GM21825 (cell line): ENCODE measurements around the gene PIM3.
"Not testable (repeated sequence)": the region's sequence is repeated elsewhere in the genome, so short reads cannot be mapped to it uniquely, and the experiment has no call there.

Experiments
- ATAC-seq: cut with Tn5 transposase; IDR thresholded peaks from one replicate; pipeline ENCODE4 v1.9.1; 2021; ENCODE audit warnings: mild to moderate bottlenecking, moderate library complexity; ENCODE audit not compliant: unreplicated experiment

Gene PIM3

DNA sequence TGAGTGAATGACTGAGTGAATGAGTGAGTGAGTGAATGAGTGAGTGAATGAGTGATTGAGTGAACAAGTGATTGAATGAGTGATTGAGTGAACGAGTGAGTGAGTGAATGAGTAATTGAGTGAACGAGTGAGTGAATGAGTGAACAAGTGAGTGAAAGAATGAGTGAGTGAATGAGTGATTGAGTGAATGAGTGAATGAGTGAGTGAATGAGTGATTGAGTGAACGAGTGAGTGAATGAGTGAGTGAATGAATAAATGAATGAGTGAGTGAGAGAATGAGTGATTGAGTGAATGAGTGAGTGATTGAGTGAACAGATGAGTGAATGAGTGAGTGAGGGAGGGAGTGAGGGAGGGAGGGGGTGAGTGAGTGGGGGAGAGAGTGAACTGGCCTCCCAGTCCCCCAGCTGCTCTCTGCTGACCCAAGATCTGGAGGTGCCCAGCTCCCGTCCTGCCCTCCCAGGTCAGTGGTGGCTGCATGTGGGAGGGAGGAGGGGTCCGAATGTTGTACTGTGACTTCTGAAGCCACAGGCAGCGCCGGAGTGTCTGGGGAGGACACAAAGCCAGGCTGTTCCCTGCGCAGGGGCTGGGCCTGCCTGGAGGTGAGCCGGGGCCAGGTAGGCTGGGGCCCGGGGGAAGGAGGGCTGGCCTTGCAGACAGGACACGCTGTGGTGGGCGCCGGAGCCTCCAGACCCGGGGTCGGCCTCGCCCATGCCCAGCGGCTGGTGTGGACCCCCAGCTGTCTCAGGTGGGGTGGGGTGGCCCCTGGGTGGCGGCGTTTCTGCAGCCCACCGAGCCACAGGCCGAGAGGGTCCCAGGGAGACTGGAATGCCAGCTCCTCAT is 17.8 kb upstream of the PIM3 start:
- no peak for ATAC-seq

DNA sequence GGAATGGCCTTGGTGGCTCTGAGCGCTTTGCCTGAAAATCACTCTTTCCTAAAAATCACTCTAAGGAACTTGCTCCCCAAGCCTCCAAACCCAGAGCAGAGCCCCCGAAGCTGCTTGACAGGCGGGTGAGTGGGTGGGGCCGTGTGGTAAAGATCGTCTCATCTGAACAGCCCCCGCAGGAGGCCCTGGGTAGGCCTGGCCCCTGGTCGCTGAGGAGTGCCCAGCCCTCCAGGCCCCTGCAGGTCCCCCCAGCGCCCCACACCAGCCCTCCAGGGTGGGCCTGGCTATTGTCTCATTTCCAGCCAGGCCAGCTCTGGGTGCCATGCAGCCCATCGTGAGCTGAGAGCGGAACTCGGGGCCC is 17.2 kb upstream of the PIM3 start:
- no peak for ATAC-seq

DNA sequence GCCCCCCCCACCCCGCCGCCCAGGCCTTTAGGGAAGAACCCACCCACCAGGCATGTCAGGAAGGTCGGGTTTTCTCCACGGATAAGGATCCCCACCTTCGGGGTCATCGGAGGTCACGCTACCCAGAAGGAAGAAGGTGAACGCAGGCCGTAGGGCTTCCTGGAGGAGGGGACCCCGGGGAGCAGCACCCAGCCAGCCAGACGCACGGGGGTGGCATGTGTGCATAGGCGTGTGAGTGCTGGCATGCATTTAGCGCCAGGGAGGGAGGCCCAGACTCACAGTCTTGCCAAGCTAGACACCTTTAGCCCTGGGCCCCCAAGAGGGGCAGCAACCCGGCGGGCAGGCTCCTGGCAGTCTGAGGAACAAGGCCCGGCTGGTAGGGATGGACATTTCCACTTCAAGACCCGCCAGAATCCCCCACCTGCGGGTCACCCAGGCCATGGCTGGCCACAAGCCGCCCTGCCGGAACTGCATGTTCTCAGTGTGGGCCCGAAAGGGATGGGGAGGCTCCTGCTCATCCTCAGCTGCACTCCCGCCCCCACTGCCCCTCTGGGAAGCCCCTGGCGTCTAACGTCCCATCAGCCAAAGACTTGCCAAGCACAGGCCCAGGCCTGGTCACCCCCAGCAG is 16.7 kb upstream of the PIM3 start:
- ATAC-seq, result no peak

DNA sequence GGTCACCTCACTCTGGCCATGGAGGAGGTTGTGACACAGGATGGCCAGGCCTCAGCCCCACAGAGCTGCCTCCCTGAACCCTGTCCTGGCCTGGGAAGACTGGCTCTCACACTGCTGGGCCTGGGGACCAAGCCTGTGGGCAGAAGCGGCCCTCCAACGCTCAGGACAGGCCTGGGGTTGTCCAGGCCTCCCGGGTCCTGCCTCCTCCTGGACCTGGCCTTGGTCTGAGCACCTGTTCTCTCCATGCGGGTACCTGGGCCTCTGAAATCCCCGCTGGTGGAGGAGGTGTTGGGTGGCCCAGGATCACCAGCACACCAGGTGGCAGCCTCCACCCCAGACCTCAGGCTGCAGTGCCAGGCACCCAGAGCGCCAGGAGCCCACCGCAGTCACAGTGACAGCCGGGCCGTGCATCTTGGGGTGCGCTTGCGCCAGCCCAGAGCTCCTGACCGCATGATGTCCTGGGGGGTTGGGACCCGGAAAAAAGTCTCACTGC is 16.1 kb upstream of the PIM3 start:
- ATAC-seq, result no peak

DNA sequence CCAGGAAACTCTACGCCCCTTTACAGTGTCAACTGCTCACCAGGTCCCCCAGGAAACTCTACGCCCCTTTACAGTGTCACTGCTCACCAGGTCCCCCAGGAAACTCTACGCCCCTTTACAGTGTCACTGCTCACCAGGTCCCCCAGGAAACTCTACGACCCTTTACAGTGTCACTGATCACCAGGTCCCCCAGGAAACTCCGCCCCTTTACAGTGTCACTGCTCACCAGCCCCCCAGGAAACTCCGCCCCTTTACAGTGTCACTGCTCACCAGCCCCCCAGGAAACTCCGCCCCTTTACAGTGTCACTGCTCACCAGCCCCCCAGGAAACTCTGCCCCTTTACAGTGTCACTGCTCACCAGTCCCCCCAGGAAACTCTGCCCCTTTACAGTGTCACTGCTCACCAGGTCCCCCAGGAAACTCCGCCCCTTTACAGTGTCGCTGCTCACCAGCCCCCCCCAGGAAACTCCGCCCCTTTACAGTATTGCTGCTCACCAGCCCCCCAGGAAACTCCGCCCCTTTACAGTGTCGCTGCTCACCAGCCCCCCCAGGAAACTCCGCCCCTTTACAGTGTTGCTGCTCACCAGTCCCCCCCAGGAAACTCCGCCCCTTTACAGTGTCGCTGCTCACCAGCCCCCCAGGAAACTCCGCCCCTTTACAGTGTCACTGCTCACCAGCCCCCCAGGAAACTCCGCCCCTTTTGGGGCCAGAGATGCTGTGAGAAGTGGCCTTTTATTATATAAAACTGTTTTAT is 15.4 kb upstream of the PIM3 start:
- not testable (repeated sequence) for ATAC-seq

DNA sequence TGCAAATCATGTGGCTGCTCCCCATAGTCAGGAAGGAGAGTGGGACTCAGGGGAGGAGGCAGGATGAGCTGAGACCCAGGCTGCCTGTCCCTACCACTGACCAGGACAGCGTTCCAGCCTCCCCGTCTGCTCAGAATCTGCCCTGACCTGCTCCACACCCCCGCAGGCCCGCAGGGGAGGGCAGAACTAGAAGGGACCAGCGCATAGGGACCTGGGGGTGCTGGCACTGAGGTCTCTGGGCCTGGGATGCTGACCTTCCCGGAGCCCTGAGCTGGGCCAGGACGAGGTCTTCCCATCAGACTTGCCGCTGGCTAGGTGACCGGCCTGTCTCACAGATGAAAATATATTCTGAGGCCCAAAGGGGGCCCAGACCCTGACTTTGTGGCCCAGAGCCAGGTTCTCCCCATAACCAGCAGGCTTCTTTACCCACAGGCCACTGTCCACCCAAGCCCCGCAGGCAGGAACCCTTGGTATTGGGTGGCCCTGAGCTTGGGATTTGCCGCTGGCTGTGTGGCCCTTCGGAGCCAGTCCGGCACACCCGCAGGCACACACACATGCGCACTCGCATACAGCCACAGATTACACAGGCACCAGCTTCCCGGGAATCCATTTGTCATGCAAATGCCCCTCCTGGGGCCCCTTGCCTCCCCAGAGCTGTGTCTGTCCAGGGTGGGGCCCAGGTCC is 13.8 kb upstream of the PIM3 start:
- ATAC-seq, result no peak

DNA sequence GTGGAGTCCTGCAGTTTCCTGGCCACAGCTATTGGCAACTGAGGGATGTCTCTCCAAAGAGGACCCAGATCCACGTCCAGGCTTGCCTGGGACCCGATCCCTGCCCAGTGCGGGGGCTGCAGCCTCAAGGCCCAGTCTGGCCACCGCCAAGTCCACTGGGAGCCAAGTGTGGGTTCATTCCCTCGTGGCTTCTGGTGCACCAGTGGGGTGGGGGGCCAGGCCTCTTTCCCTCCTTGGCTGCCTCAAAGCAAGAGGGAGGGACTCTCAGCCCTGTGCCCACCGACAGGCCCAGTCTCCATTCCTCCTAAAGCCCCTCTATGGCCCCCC is 13.3 kb upstream of the PIM3 start:
- ATAC-seq, result no peak

DNA sequence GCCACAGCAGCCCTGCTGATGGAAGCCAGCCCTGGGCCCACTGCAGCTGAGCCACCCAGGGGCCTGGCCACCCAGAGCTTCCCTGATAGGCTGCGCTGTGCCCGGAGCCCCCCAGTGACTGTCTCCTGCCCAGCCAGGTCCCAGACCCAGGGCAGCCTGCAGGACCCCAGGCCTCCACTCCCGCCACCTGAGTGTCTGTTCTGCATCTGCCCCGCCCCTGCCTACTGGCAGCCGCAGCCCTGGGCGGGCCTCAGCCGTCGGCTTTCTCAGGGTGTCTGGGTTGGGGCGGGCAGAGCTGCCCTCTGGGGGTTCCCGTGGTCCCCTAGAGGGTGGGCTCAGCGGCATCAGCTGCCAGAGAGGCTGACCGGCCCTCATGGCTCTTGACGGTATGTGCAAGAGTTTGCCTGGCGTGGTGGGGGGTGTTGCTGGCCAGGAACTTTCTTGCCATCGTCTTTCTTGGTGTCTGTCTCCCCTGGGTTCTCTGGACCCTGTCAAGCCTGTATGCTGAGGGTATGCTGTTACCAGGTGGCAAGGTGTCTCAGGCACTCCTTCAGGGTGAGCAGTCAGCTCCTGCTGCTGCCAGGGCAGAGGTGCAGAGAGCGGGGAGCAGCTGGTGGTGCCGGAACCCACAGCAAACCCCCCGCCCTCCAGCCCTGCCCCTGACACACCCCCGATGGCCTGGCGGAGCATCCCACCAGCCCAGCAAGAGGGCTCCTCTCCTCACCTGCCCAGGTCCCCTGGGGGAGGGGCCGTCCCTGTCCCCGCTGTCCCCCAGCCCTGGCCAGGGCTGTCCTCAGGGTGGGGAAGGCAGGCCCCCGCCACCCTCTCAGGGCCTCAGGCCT is 12.2 kb upstream of the PIM3 start:
- ATAC-seq, result no peak

DNA sequence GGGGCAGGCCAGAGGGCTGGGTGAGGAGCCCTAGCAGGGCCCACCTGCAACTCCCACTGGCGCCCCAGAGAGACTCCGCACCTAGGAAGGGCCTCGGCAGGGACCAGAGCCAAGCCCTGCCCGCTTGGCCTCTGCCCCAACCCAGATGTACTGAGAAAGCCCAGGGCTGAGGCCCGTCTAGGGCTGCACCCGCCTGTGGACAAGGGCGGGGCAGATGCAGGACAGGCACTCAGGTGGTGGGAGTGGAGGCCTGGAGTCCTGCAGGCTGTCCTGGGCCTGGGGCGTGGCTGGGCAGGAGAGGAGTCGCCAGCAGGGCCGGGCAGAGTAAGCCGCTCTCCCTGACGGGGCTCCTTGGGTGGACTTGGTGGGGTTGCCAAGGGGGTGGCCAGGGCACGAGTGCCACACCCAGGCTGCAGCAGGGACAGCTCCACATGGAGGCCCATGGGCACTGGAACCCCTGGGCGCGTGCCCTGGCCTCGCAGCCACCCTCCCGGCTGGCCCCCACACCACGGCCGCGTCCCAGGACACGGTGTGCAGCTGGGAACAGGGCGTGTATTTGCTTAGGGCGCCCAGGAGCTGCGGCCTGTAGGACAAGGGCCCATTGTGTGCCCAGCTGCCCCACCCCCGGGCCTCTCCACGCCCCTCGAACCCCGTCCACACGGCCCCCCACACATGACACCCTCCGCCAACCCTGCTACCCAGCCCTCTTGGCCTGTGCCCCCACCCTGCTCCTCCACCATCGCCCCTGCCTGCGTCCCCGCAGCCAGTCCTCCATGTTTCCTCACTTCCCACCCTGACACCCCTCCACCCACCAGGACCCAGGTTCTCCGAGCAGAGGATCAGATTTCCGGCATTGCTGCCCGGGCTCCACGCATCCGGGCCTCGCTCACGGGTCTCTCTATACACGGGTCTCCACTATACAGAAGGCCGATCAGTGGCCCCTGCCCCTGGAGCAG is 11.3 kb upstream of the PIM3 start:
- ATAC-seq, result no peak

DNA sequence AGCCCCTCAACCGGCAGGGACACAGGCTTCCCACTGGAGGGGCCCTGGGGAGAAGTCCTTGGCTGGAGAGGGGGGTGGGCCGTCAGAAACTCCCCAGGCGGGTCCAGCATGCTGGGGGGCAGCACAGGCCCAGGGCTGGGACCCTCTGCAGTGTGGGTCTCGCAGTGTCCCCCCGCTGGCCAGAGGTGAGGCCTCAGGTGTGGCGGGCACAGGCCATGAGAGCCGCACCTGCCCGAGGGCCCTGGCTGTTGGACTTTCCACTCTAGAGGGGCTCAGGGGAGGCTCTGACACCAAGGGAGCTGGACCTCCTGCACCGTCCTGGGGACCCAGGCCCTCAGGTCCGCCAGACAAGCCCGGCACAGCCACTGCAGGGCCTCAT is 10.7 kb upstream of the PIM3 start:
- no peak for ATAC-seq

DNA sequence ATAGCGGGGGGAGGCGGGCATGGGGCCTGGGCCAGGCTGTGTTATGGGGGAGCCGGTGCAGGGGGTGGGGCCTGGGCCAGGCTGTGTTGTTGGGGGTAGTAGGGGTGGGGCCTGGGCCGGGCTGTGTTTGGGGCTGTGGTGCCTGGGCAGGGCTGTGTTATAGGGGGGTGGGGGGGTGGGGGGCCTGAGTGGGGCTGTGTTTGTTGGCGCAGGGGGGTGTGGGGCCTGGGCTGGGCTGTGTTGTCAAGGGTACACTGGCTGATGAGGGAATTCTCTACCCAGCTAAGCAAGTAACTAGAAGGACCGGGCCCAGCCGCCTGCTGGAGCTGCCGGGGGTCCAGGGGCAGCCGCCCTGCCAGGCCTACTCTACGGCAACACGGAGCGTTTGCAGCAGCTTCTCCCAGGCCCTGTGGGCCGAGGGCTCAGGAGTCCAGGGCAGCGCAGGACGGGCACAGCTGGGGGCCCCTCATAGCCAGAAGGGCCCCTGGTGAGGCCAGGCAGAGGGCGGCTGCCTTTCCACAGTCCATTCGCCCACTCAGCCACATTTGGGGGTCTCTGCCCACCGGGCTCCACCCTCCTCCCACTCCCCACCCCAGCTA is 10.1 kb upstream of the PIM3 start:
- ATAC-seq, result no peak

DNA sequence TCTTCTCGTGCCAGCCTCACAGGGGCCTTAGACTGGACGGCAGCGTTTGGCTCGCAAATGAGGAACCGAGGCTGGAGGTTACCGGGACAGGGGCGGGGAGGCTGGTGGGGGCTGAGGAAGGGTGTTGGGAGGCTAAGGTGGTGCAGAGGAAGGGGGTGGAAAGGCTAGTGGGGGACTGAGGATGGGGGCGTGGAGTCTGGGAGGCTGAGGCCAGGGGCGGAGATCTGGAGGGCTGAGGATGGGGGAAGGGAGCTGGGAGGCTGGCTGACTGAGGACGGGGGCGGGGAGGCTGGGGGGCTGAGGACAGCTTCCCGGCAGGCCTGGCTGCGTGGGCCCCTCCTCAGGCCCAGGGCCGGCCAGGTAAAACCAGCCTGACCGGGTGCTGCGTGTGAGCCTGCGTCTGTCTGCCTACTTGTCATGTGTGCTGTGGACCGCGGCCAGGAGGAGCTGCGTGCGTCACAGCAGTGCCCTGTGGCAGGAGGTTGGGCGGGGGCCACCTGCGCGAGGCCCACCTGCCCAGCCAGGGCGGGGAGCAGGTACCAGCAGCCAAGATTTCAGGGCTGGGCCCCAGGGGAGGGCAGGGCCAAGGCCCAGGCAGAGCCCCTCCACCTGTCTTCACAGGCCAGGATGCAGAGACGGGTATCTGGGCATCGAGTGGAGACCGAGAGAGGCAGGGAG is 9.4 kb upstream of the PIM3 start:
- no peak for ATAC-seq

DNA sequence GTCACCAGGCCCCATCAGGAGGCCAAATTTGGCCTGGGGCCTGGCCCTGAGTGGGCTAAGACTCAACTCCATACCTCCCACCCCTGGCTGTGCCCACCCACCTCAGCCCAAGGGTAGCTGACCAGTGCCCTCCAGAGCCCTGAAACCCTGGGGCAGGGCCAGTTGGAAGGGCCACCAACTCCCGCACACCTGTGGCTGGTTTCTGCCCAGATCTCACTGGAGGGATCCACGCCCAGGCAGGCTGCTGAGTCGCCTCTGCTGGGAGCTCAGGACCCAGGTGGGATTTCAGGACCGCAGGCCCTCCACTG is 8.9 kb upstream of the PIM3 start:
- ATAC-seq, result no peak

DNA sequence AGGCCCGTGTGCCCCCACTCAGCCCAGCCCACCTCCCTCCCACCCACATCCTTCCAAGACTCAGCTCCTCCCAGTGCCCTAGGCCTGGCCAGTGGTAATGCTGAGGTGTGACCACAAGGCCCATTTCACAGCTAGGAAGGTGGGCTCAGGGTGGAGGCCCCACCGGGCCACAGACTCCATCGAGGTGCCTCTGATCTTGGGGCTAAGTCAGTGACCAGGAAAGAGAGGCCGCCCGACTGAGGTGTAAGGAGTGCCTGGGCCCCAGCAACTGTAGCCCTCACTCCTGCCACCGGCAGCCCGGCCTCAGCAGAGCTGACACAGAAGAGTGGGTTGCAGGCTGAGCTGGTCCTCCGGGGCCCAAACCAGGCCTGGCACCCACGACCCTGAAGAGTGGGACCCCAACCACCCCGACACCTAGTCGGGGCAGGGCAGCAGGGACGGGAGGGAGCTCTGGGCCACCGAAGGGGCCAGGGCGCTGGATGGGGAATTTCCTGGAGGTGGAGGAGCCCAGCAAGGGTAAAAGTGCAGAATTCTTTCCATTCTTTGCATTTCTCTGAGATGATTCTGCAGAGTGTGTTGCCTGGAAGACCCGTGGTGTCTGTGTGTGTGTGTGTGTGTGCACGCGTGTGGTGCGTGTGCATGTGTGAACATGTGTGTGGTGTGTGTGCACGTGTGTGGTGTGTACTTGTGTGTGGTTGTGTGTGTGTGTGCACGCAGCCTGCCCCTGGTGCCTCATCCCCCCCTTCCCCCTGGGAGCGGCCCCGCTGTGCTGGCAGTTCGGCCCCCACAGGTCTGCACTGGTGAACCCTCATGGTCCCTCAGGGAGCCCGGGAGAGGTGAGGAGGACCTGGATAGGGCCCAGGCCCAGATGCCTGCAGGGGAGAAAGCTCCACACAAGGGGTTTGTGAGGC is 8.3 kb upstream of the PIM3 start:
- ATAC-seq, result no peak

DNA sequence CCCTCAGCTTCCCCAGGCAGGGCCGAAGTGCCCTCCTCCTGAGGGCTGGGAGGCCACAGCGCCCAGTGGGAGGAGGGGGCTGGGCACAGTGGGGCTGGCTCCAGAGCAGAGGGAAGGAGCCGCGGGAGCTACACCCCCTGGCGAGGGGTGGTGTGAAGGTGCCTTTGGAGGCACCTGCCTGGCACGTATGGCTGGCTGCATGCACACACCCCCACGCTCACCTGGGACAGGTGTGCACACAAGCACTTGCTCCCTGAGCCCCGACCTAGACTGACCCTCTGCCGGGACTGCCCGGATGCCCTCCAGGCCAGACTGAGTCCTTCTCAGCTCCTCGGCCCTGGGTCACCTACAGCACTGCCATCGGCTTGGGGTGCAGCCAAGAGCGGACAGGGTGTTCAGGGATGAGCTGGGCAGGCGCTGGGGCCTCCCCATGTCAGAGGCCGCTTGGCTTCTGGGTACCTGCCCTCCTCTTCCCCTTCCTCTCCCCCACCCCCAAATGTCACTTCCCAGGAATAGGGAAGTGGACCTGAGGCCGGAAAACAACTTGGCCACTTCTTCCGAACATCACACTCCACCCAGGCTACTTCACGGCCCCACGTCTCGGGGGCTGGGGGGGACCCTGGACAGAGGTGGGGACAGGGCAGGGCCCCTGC is 7.4 kb upstream of the PIM3 start:
- no peak for ATAC-seq

DNA sequence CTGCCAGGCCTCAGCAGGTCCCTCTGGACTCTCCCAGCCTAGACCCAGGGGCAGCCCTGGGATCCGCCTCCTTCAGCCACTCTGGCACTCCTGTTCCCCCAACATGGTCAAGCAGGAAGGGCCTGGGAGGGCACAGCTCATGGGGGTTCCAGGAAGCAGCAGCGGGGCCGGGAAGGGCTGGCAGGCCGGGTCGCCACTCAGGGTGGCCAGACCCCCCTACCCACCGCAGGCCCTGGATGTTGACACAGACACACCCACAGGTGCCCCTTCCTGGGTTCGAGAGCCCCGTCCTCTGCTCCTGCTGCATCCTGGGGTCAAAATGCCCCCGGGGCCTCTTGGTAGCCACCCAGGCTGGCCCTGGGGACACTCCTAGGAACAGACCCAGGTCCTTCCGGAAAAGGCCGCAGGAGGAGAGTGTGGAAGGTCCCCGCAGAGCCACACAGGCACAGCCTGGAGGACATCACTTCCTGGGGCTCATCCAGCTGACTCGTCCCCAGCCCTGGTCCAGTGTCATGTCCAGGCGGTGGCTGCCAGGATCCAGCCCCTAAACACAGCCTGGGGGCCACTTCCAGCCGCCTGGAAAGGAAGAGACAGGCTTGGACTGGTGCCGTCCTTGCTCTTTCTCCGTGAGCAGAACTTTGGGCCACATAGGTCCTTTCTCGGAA is 6.8 kb upstream of the PIM3 start:
- ATAC-seq, result no peak

DNA sequence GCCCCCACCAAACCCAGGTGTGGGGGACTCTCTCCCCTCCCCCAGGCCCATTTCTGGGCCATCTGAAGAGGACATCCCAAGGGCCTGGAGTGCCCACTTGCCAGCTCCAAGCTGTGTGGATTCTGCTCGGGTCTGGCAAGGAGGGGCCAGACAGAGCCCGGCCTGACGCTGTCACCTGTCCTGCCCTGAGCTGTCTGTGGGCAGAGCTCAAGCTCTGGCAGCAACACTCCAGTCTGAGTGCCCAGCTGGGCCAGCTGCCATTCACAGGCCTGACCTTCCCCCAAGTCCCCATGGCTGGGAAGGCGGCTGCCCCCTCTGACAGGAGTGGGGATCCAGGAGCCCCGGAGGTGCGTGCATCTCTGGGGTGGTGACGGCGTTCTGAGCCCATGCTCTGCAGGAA is 6.2 kb upstream of the PIM3 start:
- ATAC-seq, result no peak
